Transverse colon (tissue), 4 donors: ENCODE measurements around the gene TFAP2D. TPM values are rescaled to one million over a fixed set of nuclear protein-coding genes. Genes with fewer than 3 reads are reported as not detected.

Source experiments
- DNase-seq: peaks from one replicate; pipeline ENCODE4 v3.0.0-alpha.2; 2019
- H3K27ac ChIP-seq, 4 donors: fragments of 200-600 bp; sonication (generic); 2 replicates each; pipeline ENCODE4 v1.5.1; 2016 to 2018; ENCODE audit warnings: inconsistent platforms in 4 of 4
- H3K27me3 ChIP-seq: fragments of 200-600 bp; sonication (generic); 2 replicates; pipeline ENCODE4 v1.5.1; 2017; ENCODE audit warnings: inconsistent platforms
- H3K36me3 ChIP-seq, 4 donors: fragments of 200-600 bp; sonication (generic); 2 replicates each; pipeline ENCODE4 v1.5.1; 2017 to 2019; ENCODE audit warnings: inconsistent platforms in 4 of 4
- H3K4me1 ChIP-seq, 4 donors: fragments of 200-600 bp; sonication (generic); 2 replicates each; pipeline ENCODE4 v1.5.1; 2017 to 2020; ENCODE audit warnings: inconsistent platforms in 4 of 4
- H3K4me3 ChIP-seq, 4 donors: fragments of 200-600 bp; sonication (generic); 1 replicate in 1 of 4; 2 replicates in 3 of 4; pipeline versions ENCODE4 v1.5.1 to v1.6.1; 2017 to 2019; ENCODE audit warnings: inconsistent platforms in 4 of 4
- H3K9me3 ChIP-seq, 2 donors: fragments of 200-600 bp; sonication (generic); 2 replicates each; pipeline ENCODE4 v1.5.1; 2017 to 2019; ENCODE audit warnings: inconsistent platforms in 2 of 2
- EP300 ChIP-seq: sonication (generic); formaldehyde crosslinking; IDR thresholded peaks from one replicate; pipeline ENCODE4 v1.6.1; 2017; ENCODE audit warnings: antibody characterized with exemption, low read depth
- POLR2A ChIP-seq: fragments of 450-650 bp; IDR thresholded peaks from one replicate; pipeline ENCODE4 v1.6.1; 2016; ENCODE audit warnings: antibody characterized with exemption, mild to moderate bottlenecking, moderate library complexity
- POLR2AphosphoS5 ChIP-seq, 3 donors: sonication (generic); formaldehyde crosslinking; IDR thresholded peaks; one replicate each; pipeline ENCODE4 v1.6.1; 2016; ENCODE audit warnings: antibody characterized with exemption in 3 of 3
- WGBS, 2 donors: methylation state at CpG; one replicate each; pipeline ENCODE4 v1.1.5; 2018; ENCODE audit warnings: low coverage in 1 of 2; 5-methylcytosine and 5-hydroxymethylcytosine counted together
- in situ Hi-C, 4 donors: fragments of 200-750 bp; cut with MboI; loops; one replicate each; pipeline versions ENCODE4 v1.15.0 to v1.15.1; 2017; ENCODE audit warnings: low sequenced_read_pairs in 3 of 4, low pct_ligation_motif_present in 1 of 4, low pct_unique_long_range_greater_than_20kb in 1 of 4
- intact Hi-C: fragments of 100-400 bp; cut with DNase I; formaldehyde crosslinking; loops from one replicate; pipeline ENCODE4 v1.15.1; 2023; ENCODE audit warnings: low total_unique reads
- total RNA-seq, 4 donors: library from RNA; depleted of rRNA; stranded (reverse); fragments of >200 nt; gene quantifications; one replicate each; pipeline ENCODE4 v1.1.0, GENCODE V29; 2016
- TF ChIP-seq, protein P1 (sequence below), 5 experiments: fragments of 200-600 bp in 3 of 5; fragments of 450-650 bp in 2 of 5; sonication (generic) in 3 of 5; IDR thresholded peaks; 1 replicate in 2 of 5; 2 replicates in 3 of 5; pipeline ENCODE4 v1.5.1; 2016 to 2017; ENCODE audit warnings: antibody characterized with exemption in 5 of 5, inconsistent platforms in 3 of 5, mild to moderate bottlenecking in 2 of 5, moderate library complexity in 1 of 5

The TFAP2D gene
- total RNA-seq, 4 donors from 2014 or later: not detected

DNA sequence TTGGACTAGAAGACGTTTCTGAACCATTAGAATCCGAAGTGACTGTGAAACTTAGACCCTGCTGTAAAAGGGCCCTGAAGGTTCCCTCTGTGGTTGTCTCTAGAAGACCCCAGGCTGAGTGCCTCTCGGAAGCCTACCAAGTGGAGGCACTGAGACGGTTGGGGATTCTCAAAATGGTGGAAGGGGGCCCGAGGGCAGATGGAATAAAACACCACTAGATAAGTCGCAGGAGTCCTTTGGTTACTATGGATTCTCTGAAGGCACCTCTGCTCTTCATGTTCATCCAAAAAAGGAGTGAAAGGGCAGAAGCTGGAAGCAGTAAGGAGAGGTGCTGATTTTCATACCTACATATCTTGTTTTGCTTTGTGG is 4.0 kb upstream of the TFAP2D start:
- H3K36me3 ChIP-seq: no peaks in the 10 kb centered on the region
- H3K9me3 ChIP-seq: no peaks in the 10 kb centered on the region
- H3K4me1 ChIP-seq: no peaks in the 10 kb centered on the region
- H3K27ac ChIP-seq: no peak overlapping the region
- no peak overlapping the region for H3K4me3 ChIP-seq
- in situ Hi-C loops: no loop called here
- intact Hi-C loops: no loop called here
- TF ChIP-seq POLR2A (no peak), EP300 (no peak), POLR2AphosphoS5 (IDR thresholded peaks at IDR 0.05) (no peak)
- TF ChIP-seq, protein P1, sequence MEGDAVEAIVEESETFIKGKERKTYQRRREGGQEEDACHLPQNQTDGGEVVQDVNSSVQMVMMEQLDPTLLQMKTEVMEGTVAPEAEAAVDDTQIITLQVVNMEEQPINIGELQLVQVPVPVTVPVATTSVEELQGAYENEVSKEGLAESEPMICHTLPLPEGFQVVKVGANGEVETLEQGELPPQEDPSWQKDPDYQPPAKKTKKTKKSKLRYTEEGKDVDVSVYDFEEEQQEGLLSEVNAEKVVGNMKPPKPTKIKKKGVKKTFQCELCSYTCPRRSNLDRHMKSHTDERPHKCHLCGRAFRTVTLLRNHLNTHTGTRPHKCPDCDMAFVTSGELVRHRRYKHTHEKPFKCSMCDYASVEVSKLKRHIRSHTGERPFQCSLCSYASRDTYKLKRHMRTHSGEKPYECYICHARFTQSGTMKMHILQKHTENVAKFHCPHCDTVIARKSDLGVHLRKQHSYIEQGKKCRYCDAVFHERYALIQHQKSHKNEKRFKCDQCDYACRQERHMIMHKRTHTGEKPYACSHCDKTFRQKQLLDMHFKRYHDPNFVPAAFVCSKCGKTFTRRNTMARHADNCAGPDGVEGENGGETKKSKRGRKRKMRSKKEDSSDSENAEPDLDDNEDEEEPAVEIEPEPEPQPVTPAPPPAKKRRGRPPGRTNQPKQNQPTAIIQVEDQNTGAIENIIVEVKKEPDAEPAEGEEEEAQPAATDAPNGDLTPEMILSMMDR (IDR thresholded peaks at IDR 0.05): no peak
- DNase-seq: no peak
- peaks cover 90% of the 10 kb centered on the region for H3K27me3 ChIP-seq
- WGBS, 2 donors: 13 to 33% methylated on average over 1 to 6 of the region's 6 CpGs

DNA sequence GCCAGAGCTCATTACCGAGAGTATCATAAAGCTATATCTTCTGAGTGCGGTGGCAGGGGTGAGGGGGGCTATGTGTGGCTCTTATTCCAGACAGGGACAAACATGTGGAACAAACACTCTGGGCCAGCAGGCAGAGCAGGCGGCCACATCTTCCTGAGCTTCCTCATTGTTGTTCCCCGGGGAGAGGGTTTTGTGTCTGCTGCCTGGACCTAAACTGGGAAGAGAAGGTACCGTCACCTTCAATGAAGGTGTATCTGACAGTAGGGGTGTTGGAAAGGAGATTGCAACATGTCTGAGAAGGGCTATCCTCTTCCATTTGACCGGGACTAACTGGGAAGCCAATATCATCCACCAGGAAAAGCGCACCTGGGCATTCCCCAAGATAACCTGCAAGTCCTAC is 1.6 kb upstream of the TFAP2D start:
- Histone ChIP-seq H3K27ac (no peak overlapping the region), H3K9me3 (no peaks in the 10 kb centered on the region), H3K4me1 (no peaks in the 10 kb centered on the region), H3K4me3 (no peak overlapping the region), H3K36me3 (no peaks in the 10 kb centered on the region), H3K27me3 (peaks cover 96% of the 10 kb centered on the region)
- intact Hi-C loops (no loop called here), in situ Hi-C loops (no loop called here)
- no peak for TF ChIP-seq EP300
- TF ChIP-seq POLR2AphosphoS5 (IDR thresholded peaks at IDR 0.05): no peak
- WGBS, 2 donors: 14 to 20% methylated on average over 1 to 7 of the region's 7 CpGs
- no peak for DNase-seq

DNA sequence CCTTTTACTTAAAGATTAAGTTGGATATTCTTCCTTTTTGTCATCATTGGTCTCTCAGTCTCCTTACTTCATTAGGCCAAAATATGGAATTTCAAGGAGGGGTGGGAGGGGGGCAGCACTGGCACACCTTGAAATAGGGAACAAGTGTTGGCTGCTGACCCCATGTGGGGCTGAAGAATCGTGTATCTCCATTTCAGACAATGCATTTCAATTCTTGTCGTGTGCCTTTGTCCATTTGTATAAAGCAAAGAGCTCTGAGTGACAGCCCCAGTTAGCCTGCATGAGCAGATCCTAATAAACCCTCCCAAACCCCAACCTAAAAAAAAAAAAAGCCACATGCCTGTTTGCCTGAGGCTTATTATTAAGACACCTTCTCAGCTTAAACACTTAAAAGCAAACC is 1.0 kb upstream of the TFAP2D start:
- in situ Hi-C loops (no loop called here), intact Hi-C loops (no loop called here)
- WGBS, 2 donors: 0 to 6% methylated on average over 2 of the region's 2 CpGs
- no peak for DNase-seq
- Histone ChIP-seq H3K36me3 (no peaks in the 10 kb centered on the region), H3K9me3 (no peaks in the 10 kb centered on the region), H3K4me3 (no peak overlapping the region), H3K27me3 (peaks cover 96% of the 10 kb centered on the region), H3K4me1 (no peaks in the 10 kb centered on the region), H3K27ac (no peak overlapping the region)
- no peak for TF ChIP-seq EP300

DNA sequence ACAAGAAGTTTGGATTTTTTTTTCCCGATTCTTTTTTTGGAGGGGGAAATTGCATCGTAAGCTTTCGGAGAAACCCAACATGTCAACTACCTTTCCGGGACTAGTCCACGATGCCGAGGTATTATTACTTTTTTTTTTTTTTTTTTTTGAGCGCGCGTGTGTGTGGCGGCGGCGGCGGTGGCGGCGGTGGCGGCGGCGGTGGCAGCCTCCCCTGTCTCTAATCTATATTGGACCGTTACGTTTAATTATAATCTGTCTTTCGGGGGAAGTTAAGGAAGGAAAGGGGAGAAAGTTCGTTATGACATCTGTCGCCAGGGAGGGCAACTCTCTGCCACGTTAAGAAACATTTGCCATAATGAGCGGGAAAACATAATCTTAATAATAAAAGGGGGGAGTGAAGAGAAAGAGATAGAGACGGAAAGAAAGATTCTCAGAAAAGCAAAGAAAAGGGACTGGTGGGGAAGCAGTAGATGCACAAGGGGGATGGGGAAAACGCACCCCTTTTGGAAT is 706 bp downstream of the TFAP2D start:
- Histone ChIP-seq H3K4me1 (no peaks in the 10 kb centered on the region), H3K9me3 (no peaks in the 10 kb centered on the region), H3K27ac (no peak overlapping the region), H3K4me3 (no peak overlapping the region), H3K36me3 (no peaks in the 10 kb centered on the region), H3K27me3 (peaks cover 95% of the 10 kb centered on the region)
- in situ Hi-C loops (no loop called here), intact Hi-C loops (no loop called here)
- TF ChIP-seq, protein P1 (IDR thresholded peaks at IDR 0.05): no peak
- no peak for TF ChIP-seq POLR2AphosphoS5 (IDR thresholded peaks at IDR 0.05)
- TF ChIP-seq EP300: no peak
- no peak for TF ChIP-seq POLR2A
- WGBS, 2 donors: 8 to 29% methylated on average over 25 to 27 of the region's 27 CpGs
- DNase-seq: no peak

DNA sequence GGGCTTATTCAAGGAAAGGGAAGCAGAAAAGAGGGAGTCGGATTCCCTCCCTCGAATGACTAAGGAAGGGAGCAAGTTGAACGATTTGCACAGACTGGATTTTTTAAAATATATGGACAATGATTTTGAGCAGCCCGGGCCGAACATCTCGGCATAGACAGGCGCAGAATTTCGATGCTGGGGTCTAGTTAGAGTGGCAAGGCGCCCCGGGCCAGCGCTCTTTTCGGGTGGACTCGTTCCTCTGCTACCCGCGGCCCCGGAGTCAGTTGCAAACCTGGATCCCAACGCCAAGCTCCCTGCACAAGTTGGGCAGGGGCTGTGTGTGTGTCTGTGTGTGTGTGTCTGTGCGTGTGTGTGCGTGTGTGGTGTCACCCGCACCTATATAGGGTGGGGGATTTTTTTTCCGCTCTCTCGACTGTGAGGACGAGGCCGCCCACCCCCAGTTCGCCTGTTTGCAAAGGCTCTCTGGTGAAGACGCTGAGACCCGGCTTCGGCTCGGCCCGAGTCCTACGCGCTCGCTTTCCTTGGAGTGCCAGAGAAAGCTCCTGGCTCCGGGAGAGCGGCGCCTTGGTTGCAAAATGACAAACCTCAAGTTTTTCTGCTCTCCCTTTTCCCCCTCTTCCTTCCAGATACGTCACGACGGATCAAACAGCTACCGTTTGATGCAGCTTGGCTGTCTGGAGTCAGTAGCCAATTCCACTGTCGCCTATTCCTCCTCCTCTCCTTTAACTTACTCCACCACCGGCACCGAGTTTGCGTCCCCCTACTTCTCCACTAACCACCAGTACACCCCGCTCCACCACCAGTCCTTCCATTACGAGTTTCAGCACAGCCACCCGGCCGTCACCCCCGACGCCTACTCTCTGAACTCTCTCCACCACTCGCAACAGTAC is 1.4 kb downstream of the TFAP2D start:
- Histone ChIP-seq H3K36me3 (no peaks in the 10 kb centered on the region), H3K4me3 (no peak overlapping the region), H3K4me1 (no peaks in the 10 kb centered on the region), H3K27ac (no peak overlapping the region), H3K27me3 (peaks cover 88% of the 10 kb centered on the region), H3K9me3 (no peaks in the 10 kb centered on the region)
- intact Hi-C loops (no loop called here), in situ Hi-C loops (no loop called here)
- TF ChIP-seq POLR2AphosphoS5 (IDR thresholded peaks at IDR 0.05) (no peak), POLR2A (no peak), EP300 (no peak)
- TF ChIP-seq, protein P1 (IDR thresholded peaks at IDR 0.05): no peak
- WGBS, 2 donors: 13 to 16% methylated on average over 3 to 51 of the region's 51 CpGs
- DNase-seq: no peak
